UCSD-AML1 (cell line): Measurements from ENCODE around the gene SRSF1.
"Not testable (repeated sequence)": the region's sequence is repeated elsewhere in the genome, so short reads cannot be mapped to it uniquely, and the experiment has no call there.

ENCODE experiments used
- DNase-seq: peaks from one replicate; lab custom pipeline; 2025; ENCODE audit not compliant: unreplicated experiment; lab: John Stamatoyannopoulos, UW

Gene SRSF1, protein sequence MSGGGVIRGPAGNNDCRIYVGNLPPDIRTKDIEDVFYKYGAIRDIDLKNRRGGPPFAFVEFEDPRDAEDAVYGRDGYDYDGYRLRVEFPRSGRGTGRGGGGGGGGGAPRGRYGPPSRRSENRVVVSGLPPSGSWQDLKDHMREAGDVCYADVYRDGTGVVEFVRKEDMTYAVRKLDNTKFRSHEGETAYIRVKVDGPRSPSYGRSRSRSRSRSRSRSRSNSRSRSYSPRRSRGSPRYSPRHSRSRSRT

GRCh38 chr17:58006924-58007780 lies at the start of gene SRSF1:
Gene SRSF1 (minus strand): TSS chr17:58007246. CDS start chr17:58007137, 109 bp downstream.
- peak; percentile 98 for DNase-seq

DNA sequence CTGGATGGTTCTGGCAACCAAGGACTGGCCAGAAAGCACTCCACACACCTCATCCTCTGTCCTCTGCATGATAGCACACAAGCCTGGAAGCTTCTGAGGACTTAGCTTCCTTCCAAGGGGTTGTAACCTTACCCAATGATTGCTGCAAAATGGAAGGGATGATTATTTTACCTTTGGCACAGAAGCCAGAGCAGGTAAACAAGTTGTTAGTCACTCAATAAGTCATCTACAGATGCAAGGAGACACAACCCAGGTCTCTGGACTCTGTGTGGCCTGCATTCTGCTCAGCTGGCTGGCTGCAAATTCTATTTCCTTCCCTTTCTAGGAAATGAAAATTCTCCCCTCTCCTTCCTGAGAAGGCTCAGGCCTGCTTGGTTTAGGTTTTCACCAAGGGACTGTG lies 49.4 kb upstream of the SRSF1 start:
- no peak for DNase-seq

GRCh38 chr17:58054641-58055040 lies 47.6 kb upstream of the SRSF1 start:
- no peak for DNase-seq

DNA sequence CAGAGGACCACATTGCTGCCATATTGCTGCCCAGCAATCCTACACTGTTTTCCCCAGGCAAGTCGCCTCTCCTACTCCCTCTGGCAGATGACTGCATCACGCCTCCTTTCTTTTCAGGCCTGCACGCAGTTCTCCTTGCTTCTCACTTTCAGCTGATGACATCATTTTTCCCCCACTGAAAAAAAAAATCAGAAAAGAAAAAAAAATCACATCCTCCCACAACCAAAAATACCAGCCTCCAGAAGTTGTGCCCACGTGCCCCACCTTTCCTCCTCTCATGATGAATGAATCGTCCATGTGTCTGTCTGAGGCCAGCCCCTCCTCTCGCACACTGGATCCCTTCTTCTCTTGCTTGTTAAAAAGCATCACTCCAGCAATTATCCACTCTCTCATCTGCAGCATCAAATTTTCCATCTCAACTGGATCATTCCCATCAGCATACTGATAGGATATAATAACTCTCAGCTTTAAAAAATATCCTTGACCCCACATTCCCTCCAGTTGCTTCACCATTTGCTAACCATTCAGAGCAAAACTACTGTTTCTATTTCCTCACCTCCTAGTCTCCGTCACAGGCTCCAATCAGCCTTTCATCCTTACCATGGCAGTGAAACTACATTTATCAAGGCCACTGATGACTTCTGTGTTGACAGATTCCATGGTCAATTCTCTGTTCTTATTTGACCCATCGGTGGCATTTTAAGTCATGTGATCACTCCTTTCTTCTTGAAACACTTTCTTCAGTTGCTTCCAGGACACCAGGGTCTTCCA lies 46.1 kb upstream of the SRSF1 start:
- no peak for DNase-seq

GRCh38 chr17:58052407-58052806 lies 45.4 kb upstream of the SRSF1 start:
- DNase-seq, result no peak

- no peak for DNase-seq
Observed at GRCh38 chr17:58051468-58051867, 44.4 kb upstream of the SRSF1 start.

DNA sequence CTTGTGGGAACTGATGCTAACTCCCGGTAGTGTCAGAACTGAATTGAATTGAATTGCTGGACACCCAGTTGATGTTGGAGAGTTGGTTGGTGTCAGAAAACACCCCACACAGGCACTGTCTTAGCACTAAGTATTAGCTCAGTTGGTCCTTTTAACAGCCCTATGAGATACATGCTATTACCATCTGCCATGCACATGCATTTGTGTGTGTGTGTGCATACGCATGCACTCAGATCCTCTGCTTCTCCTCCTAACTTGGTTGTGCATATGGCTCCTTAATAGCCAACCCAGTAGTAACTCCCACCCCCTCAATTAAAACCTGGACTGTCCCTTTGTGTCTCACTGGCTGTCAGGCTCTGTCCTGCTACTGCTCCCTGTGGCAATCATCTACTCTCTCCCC lies 43.9 kb upstream of the SRSF1 start:
- no peak for DNase-seq

DNA sequence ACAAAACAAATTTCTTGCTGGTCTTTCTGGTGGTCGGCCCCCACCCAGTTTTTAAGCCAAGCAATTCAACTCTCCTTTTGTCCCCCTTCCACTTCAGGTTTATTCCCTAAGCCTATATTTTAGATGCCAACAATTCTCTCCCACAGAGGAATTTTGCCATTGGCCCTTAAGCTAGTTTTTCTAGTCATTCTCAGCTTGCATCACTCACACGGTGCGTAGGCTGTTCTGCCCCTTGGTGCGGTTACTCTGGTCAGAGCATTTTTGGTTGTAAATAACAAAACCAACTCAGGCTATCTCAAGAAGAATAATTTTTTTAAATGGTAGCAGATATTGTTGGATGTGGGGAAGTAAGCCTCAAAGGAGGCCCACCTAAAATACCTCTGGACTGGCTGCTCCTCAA lies 42.5 kb upstream of the SRSF1 start:
- DNase-seq, result no peak

GRCh38 chr17:58047376-58048150 lies 40.5 kb upstream of the SRSF1 start:
- DNase-seq, result no peak

- DNase-seq, result no peak
Observed at GRCh38 chr17:58046239-58047094, 39.4 kb upstream of the SRSF1 start.

DNA sequence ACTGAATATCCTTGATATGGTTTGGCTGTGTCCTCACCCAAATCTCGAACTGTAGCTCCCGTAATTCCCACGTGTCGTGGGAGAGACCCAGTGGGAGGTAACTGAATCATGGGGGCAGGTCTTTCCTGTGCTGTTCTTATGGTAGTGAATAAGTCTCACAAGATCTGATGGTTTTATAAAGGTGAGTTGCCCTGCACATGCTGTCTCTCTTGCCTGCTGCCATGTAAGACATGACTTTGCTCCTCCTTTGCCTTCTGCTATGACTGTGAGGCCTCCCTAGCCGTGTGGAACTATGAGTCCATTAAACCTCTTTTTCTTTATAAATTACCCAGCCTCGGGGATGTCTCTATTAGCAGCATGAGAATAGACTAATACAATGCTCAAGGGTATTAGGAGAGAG lies 37.2 kb upstream of the SRSF1 start:
- not testable (repeated sequence) for DNase-seq

DNA sequence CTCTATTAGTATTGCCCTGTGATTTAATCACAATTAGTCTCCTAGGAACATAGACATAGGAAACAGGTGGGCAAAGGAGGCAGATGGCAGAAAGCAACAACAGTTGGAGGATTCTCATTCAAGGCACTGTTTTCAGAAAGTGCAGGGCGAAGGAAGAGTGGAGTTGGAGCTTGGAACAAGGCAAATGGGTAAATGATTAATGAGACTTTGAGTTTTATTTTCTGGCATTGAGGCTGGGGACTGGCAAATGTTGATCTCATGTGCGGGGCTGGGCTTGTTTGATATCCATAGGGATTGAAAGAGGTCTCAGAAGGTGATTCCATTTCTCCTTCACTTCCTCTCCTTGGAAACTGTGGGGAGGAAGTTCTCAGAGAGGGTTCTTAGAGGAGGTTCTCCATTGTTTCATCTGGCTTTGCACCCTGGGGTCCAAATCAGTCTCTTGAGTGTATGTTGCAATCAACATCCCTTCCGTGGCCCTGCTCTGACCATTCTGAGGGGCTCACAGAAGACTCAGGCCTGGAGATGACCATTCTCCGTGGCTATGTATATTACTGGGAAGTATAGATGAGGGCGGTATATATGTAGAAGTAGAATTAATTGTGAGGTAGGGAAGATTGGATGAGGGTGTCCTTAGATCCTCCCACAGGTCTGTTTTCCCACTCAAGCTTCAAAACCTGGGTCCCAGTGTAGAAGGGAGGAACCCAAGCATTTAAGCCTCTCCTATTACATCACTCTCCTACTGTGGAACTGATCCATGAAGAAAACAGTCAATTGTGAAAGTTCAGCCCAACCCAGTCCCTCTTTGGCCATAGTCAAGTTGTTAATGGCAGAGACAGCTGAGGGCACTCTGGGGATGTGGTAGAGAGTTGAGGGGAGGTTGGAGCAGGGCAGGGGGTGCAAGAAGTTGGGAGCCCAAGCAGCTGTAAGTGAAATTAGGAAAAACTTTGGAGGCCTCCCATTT lies 36.5 kb upstream of the SRSF1 start:
- DNase-seq, result no peak

GRCh38 chr17:58041161-58041560 lies 34.1 kb upstream of the SRSF1 start:
- no peak for DNase-seq

GRCh38 chr17:58040386-58040785 lies 33.3 kb upstream of the SRSF1 start:
- DNase-seq, result no peak

DNA sequence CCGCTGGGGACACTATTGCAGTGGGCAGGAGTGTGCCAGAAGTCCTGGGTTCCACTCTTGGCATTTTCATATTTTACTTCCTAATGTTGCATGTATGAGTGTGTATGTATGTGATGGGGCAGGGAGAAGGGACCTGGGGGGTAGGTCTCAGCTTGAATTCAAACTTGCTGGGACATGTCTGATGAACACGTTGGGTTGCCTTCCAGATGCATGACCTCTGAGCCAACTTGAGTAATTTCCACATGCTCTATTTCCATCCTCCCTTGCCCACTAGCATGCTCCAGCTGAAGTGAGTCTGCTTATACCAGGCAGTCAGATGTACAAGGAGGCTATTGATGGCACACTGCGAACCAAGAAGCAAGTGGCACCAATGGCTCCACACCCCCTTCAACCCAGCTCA lies 32.9 kb upstream of the SRSF1 start:
- DNase-seq, result no peak

DNA sequence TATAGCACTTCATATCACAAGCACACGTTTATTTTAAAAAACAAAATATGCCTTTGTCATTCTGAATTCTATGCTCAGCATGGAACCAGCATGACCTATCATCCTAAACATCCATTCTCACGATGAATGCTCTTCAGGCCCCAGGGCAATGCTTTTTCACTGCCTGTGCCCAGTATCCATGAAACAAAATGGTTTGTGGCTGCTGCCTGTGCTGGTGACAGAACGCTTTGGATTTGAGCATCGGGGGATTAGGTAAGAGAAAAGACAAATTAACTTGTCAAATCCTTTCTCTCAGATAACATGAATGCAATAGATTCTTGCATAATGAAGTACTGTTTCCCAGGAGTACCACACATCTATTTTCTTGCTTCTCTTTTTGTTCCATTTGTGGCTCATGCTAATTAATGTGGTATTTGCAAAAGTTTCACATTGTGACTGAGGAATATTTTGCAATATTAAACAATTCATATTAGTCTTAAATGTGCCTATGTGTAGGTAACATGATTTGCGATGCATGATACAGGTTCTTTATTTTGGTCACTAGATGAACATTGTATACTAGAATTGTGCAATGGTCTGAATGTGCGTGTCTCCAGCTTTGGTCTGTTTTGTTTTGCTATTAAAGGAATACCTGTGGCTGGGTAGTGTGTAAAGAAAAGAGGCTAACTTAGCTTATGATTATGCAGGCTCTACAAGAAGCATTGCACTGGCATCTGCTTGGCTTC lies 25.8 kb upstream of the SRSF1 start:
- no peak for DNase-seq

GRCh38 chr17:58028578-58028977 lies 21.5 kb upstream of the SRSF1 start:
- no peak for DNase-seq

DNA sequence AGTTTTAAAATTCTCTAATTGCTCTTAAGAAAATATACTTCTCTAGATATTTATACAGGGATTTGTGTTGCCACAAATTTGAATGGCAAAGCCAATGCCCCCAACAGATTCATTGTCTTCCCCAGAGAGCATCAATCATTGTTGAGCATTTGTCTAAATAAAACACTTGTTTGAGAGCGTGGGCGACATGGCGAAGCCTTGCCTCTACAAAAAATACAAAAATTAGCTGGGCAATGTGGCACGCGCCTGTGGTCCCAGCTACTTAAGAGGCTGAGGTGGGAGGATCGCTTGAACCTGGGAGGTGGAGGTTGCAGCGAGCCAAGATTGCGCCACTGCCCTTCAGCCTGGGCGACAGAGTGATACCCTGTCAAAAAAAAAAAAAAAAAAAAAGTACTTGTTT lies 13.4 kb upstream of the SRSF1 start:
- no peak for DNase-seq
